GM19324 (cell line): ENCODE results near the gene FCN2.

Experiments used
- ATAC-seq: cut with Tn5 transposase; IDR thresholded peaks from one replicate; pipeline ENCODE4 v1.9.1; 2021; ENCODE audit warnings: mild to moderate bottlenecking, moderate library complexity; ENCODE audit not compliant: unreplicated experiment, low FRiP score

Gene FCN2

GRCh38 chr9:134925011-134925511, 44.5 kb downstream of the FCN2 start:
- ATAC-seq = no peak

- ATAC-seq = no peak
These were observed 48.0 kb downstream of the FCN2 start for GRCh38 chr9:134928436-134929192.

GRCh38 chr9:134929193-134930158, 48.9 kb downstream of the FCN2 start:
- ATAC-seq = peak; percentile 1

GRCh38 chr9:134930398-134930797, 49.8 kb downstream of the FCN2 start:
- ATAC-seq = peak; percentile 73

- no peak for ATAC-seq
These were observed 51.6 kb downstream of the FCN2 start for GRCh38 chr9:134932171-134932570.

- no peak for ATAC-seq
These were observed 52.0 kb downstream of the FCN2 start for GRCh38 chr9:134932606-134933005.

- no peak for ATAC-seq
These were observed 52.6 kb downstream of the FCN2 start for GRCh38 chr9:134933076-134933659.

GRCh38 chr9:134935056-134935640, 54.5 kb downstream of the FCN2 start:
- no peak for ATAC-seq

- ATAC-seq = no peak
These were observed 55.2 kb downstream of the FCN2 start for GRCh38 chr9:134935701-134936345.

- no peak for ATAC-seq
These were observed 55.9 kb downstream of the FCN2 start for GRCh38 chr9:134936346-134937163.
